HepG2 (cell line): ENCODE results near the gene CCDC83. TPM values are rescaled to one million over a fixed set of nuclear protein-coding genes. Genes with fewer than 3 reads are reported as not detected.

ENCODE experiments used
- DMAP1 ChIP-seq: IDR thresholded peaks from 2 replicates; pipeline ENCODE4 v1.6.1; 2016
- FOXK2 ChIP-seq: fragments of 450-650 bp; IDR thresholded peaks from 2 replicates; pipeline ENCODE4 v1.6.1; 2016
- HOXA9 ChIP-seq: sonication (generic); formaldehyde crosslinking; IDR thresholded peaks from 2 replicates; pipeline ENCODE4 v1.8.1; 2022; ENCODE audit warnings: missing genetic modification reagents, mild to moderate bottlenecking, moderate library complexity, borderline replicate concordance
- NR2F1 ChIP-seq, 2 experiments: fragments of 450-650 bp in 1 of 2; formaldehyde crosslinking in 1 of 2; IDR thresholded peaks; 2 replicates each; pipeline versions ENCODE4 v1.5.0 to v1.6.1; 2016 to 2020; ENCODE audit warnings: mild to moderate bottlenecking in 1 of 2, missing compliant biosample characterization in 1 of 2, missing genetic modification reagents in 1 of 2, moderate library complexity in 1 of 2
- PHF20 ChIP-seq: sonication (generic); formaldehyde crosslinking; IDR thresholded peaks from 2 replicates; pipeline ENCODE4 v1.5.0; 2020; ENCODE audit warnings: mild to moderate bottlenecking, missing genetic modification reagents
- REST ChIP-seq, 2 experiments: IDR thresholded peaks; 2 replicates each; pipeline ENCODE4 v1.6.1; 2011 to 2012; ENCODE audit warnings: low read length in 2 of 2, borderline replicate concordance in 1 of 2, low read depth in 1 of 2, mild to moderate bottlenecking in 1 of 2, moderate library complexity in 1 of 2
- TEF ChIP-seq: sonication (generic); formaldehyde crosslinking; IDR thresholded peaks from 2 replicates; pipeline ENCODE4 v1.5.0; 2020; ENCODE audit warnings: missing genetic modification reagents
- TRIM24 ChIP-seq: sonication (generic); formaldehyde crosslinking; IDR thresholded peaks from 2 replicates; pipeline ENCODE4 v1.8.0; 2022; ENCODE audit warnings: mild to moderate bottlenecking, missing genetic modification reagents
- ZBTB39 ChIP-seq: sonication (generic); formaldehyde crosslinking; IDR thresholded peaks from 2 replicates; pipeline ENCODE4 v1.5.0; 2020; ENCODE audit warnings: missing genetic modification reagents
- ZNF337 ChIP-seq: sonication (generic); formaldehyde crosslinking; IDR thresholded peaks from 2 replicates; pipeline ENCODE4 v1.5.1; 2020; ENCODE audit warnings: missing genetic modification reagents, low read depth, mild to moderate bottlenecking, borderline replicate concordance
- ZNF432 ChIP-seq: sonication (generic); formaldehyde crosslinking; IDR thresholded peaks from 2 replicates; pipeline ENCODE4 v1.5.0; 2020; ENCODE audit warnings: missing genetic modification reagents, mild to moderate bottlenecking, borderline replicate concordance
- ZNF552 ChIP-seq: sonication (generic); formaldehyde crosslinking; IDR thresholded peaks from 2 replicates; pipeline ENCODE4 v1.9.0; 2022; ENCODE audit warnings: missing genetic modification reagents, mild to moderate bottlenecking, borderline replicate concordance
- ZNF646 ChIP-seq: sonication (generic); formaldehyde crosslinking; IDR thresholded peaks from 2 replicates; pipeline ENCODE4 v1.9.0; 2021; ENCODE audit warnings: mild to moderate bottlenecking, missing genetic modification reagents
- ZNF740 ChIP-seq: sonication (generic); formaldehyde crosslinking; IDR thresholded peaks from 2 replicates; pipeline ENCODE4 v1.4.0; 2020; ENCODE audit warnings: missing genetic modification reagents
- polyA plus RNA-seq, 8 experiments: library from polyadenylated mRNA; depleted of rRNA in 3 of 8; stranded (reverse) in 7 of 8; unstranded in 1 of 8; fragments of >200 nt; fragmentation: Illumina TruSeq in 4 of 8; extraction: Trizol in 4 of 8; gene quantifications; 2 replicates each; pipeline versions ENCODE4 v1.2.1 to v1.2.3, GENCODE V29; 2011 to 2016; ENCODE audit warnings: low read depth in 4 of 8, missing spikeins in 1 of 8, mixed read lengths in 1 of 8; ENCODE audit not compliant: insufficient read depth in 1 of 8
- total RNA-seq, 5 experiments: library from RNA; depleted of rRNA; stranded (reverse); fragments of >200 nt; fragmentation: Illumina TruSeq; extraction: Trizol; gene quantifications; 2 replicates each; pipeline ENCODE4 v1.2.3, GENCODE V29; 2016; ENCODE audit warnings: low read depth in 1 of 5

Gene CCDC83
- total and polyA plus RNA-seq, 2 of the 13 experiments (the other 11 are each of a cell fraction or from before 2014, with no cell fraction given): not detected

- peak; percentile 67; the same call in 1 of the 2 replicates for TF ChIP-seq ZNF740 (CRISPR knock-in tag)
- TF ChIP-seq DMAP1 (CRISPR knock-in tag): peak; percentile 90
- no peak for TF ChIP-seq FOXK2
- no peak for TF ChIP-seq ZNF432 (CRISPR knock-in tag)
- TF ChIP-seq ZNF552 (CRISPR knock-in tag): peak; percentile 91
- TF ChIP-seq TEF (CRISPR knock-in tag): no peak
- peak; percentile 57; the same call in 1 of the 2 replicates for TF ChIP-seq PHF20 (CRISPR knock-in tag)
- no peak for TF ChIP-seq TRIM24
- TF ChIP-seq ZBTB39 (CRISPR knock-in tag): peak; percentile 74
- no peak for TF ChIP-seq NR2F1 (CRISPR knock-in tag; IDR thresholded peaks at IDR 0.05)
- no peak for TF ChIP-seq REST (IDR thresholded peaks at IDR 0.05; ENCODE audit: borderline replicate concordance in 1 of 2, low read depth in 1 of 2, low read length in 2 of 2)
- 0 out of 2 replicates have a peak, but pooled peaks have one; percentile 51 for TF ChIP-seq ZNF337 (CRISPR knock-in tag)
- TF ChIP-seq HOXA9 (CRISPR knock-in tag): 0 out of 2 replicates have a peak, but pooled peaks have one; percentile 61
- no peak for TF ChIP-seq ZNF646 (CRISPR knock-in tag)
Observed at GRCh38 chr11:85854557-85855340, 434 bp upstream of the CCDC83 start (continued).
